Measurements from ENCODE around the gene CAMKK1.

Gene CAMKK1

GRCh38 chr17:3895354-3895753 is 2.5 kb upstream of the CAMKK1 start:
- no peak for DNase-seq

DNA sequence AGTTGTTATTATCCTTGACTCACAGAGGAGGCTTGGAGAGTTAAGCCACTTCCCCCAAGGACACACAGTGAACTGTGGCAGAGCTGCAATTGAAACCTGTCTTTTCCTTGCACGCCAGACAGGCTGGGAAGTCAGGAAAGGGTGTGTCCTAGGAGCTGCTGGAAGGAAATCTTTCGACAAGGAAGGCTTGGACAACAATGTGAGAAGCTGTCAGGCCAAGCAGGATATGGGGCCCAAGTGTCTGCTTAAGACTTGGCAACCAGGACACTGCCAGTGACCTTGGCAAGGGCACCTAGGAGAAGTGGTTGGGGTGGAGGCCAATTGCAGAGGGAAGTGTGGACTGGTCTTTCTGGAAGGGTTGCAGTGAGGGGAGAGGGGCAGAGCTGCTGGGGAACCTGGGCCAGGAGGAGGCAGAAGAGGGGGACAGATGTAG is 2.1 kb upstream of the CAMKK1 start:
- no peak for DNase-seq

DNA sequence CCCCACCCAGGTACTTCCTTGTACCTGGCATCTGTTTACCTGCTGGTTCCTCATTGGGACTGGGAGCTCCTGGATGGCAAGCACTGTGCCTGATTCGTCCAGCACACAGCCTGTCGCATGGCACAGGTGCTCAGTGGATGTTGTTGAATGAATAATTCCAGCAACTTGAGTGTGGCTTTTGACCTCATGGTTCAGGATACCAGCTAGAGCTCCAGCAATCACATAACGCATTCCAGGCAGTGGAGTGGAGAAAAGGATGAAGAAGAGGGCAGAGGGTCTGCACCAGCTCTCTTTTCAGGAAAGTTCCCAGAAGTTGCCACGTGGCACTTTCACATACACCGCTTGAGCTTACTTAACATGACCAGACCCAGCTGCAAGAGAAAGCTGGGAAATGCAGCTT is 1.3 kb upstream of the CAMKK1 start:
- no peak for DNase-seq

- no peak for DNase-seq
Observed at GRCh38 chr17:3893720-3894116, 865 bp upstream of the CAMKK1 start.

DNA sequence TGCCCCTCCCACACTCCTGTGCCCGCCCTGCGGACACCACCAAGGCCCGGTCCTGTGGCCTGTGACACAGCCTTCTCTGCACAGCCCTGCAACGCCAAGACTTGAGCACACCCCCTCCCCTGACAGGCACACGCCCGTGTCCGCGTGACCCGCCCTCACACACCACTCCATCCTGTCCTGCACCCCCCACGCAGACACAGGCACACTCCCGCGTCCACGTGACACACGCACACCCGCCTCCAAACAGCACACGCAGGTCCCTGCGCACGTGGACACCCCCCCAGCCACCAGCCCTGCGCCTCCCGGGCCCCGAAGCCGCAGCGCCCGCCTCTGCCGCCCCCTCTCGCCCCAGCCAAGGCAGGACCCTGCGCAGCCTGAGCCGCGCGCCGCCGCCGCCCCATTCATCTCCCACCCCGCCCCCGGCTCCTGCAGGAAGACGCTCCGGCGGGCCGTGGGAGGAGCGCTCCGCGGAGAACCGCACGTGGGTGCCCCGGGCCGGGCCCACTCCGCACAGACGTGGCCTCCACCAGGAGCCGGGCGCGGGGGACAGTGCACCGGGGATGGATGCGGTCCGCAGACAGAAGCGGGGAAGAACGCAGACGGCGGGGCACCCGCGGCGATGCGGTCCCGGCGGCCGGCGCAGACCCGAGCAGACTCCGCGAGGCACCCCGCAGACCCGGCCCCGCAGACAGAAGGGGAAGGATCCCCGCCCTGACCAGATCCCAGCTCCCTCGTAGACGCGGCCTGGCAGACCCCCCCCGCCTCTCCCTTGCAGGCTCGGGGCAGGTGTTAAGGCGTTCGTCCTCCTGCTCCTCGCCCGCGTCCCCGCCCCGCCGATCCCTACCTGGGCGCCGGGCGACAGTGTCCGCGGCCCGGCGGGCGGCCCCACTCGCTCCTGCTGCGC is 506 bp downstream of the CAMKK1 start:
- no peak for DNase-seq

- no peak for DNase-seq
Observed at GRCh38 chr17:3891626-3892094, 1.2 kb downstream of the CAMKK1 start.

GRCh38 chr17:3890878-3891219 is 2.0 kb downstream of the CAMKK1 start:
- no peak for DNase-seq

DNA sequence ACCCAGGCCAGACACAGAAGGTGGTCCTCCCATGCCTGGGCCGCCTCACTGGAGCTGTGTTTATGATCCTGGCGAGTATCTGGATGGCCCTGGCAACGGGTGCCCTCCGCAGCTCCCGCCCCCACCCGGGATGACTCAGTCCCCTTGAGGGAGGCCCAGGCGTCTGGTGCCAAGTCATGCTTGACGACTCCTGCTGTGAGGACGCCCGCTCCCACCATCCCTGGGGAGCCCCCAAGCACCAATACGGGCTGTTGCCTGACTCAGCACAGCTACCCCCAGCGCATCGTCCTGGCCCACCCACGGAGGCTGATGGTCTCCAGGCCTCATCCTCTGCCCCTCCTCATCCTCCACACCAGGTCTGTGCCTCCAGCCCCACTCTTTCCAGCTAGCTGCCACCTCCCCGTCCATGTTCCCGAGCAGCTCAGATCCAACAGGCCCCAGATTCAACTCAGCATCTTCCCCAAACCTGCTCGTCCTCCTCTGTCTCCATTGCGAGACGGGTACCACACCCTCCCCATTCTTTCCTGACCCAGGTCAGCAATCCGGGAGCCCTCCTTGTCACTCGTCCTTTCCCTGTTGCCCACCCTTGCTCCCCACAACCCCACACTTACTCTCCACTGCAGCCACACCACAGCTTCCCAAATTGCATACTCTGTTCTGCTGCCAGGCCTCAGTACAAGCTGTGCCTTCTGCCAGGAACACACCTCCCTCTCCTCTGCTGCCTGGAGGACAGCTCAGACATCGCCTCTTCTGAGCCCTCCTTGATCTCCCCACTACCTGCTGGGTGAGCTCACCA is 2.6 kb downstream of the CAMKK1 start:
- peak; percentile 53 for DNase-seq

DNA sequence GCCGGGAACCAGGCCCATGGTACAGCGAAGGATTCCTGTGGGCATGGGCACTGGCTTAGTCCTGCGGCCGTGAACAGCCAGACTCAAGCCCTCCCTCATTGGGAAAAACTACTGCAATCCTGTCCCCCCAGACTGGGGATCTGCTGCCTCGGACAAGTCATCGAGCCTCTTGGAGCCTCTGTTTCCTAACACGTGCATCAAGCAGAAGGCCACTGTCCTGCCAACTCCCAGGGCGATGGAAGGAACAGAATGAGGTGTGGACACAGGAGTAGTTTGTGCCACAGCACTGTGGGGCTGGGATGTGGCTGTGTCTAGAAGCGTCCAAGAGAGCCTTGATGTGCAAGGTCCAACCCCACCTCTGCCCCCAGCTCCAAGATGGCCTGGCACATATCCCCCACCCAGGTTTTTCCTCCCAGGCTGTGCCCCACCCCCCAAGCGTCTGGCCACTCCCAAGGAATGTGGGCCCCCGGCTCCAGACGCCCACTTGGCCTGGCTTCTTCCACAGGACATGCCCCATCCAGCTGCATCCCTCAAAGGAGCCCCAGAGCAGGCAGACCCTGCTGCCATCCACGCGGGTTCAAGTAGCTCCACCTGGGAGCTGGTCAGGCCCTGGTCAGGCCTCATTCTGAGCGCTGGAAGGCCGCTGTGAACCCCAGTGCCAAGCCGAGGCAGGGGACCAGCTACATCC is 3.4 kb downstream of the CAMKK1 start:
- no peak for DNase-seq

GRCh38 chr17:3888343-3889171 is 4.3 kb downstream of the CAMKK1 start:
- peak; percentile 84 for DNase-seq

DNA sequence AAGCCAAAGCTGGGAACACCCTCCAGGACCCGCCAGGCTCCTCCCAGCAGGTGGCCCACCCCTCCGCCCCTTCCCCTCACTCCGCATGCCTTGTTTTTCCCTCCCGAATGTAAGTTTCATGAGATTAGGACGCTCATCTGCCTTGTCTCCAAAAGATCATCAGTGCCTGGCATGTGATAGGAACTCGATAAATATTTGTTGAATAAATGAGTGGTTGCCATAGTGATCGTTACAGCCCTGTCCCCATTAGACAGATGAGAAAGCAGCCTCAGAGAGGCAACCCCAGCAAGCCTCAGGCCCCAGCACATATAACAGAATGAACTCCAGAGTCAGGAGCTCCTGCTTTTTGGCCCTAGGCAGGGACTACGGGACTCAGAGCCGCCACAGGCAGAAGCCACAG is 5.0 kb downstream of the CAMKK1 start:
- DNase-seq, result peak; percentile 53

GRCh38 chr17:3887394-3887793 is 5.5 kb downstream of the CAMKK1 start:
- DNase-seq, result no peak

- DNase-seq, result no peak
Observed at GRCh38 chr17:3886776-3887175, 6.1 kb downstream of the CAMKK1 start.

- peak; percentile 37 for DNase-seq
Observed at GRCh38 chr17:3885970-3886369, 6.9 kb downstream of the CAMKK1 start.

- DNase-seq, result peak; percentile 89
Observed at GRCh38 chr17:3885271-3885670, 7.6 kb downstream of the CAMKK1 start.

DNA sequence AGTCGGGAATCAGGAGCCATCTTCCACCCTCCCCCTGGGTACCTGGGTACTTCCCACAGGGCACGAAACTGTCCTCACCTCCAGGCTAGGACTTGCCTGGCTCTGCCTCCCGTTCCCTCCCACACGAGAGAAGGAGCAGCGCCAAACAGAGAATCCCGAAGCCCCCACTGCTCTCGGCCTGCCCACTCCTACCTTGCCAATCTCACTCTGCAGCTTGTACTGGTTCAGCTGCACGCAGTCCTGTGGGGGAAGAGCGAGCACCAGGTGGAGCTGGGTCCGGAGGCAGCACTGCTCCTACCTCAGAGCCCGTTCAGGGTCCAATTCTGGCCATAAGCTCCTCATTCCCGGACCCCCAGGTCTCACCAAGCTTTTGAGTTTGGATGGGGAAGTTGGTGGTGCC is 8.7 kb downstream of the CAMKK1 start:
- no peak for DNase-seq

- no peak for DNase-seq
Observed at GRCh38 chr17:3882276-3882675, 10.6 kb downstream of the CAMKK1 start.

DNA sequence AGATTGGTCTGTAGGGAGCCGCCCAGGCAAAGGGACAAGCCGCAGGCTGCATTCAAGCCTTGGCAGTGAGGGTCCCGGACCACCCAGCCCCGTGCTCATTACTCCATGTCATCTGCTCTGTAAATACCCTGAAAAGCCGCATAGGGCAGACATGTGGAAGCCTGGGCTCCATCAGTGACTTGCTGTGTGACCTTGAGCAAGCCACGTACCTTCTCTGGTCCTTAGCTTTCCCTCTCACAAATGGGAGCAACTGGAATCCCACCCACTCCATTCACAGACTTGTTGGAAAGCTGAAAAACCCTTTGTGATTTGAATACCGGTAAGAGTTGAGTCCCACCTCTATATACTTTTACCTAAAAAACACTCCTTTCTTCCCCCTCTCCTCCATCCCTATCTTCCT is 11.9 kb downstream of the CAMKK1 start:
- DNase-seq, result no peak

DNA sequence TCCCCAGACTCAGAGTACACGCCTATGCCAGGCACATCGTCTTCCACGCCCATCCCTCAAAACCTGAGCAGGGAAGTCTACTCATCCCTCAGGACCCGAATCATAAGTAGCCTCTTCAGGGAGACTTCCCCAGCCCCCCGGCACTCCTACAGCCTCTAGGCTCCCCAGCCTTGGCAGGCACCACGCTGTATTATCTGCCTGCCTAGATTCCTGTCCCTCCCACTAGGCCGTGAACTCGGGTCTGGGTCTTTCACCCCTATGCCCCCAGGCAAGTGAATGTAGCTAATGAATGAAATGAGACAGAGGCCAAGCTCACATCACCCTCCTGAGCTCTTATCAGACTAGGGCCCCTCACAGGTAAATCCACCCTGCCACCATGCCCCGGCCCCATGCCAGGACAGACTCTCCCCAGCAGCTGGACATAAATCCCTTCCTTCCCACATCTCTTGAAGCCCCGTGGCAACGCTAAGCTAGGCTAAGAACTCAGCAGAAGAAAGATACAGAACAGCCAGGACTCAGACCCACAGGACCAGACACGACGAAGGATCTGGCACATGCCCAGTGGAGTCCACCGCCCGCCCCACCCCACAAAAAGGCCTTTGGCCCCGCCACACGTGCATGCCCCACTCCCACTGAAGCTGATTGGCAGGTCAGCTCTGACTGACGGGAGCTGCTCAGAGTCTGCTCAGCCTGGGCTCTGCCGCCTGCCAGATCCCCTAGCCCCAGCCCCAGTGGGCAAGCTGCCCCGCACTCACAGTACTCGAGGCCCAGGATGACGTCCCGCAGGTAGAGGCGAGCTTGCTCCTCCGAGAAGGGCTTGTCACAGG is 13.0 kb downstream of the CAMKK1 start:
- no peak for DNase-seq

DNA sequence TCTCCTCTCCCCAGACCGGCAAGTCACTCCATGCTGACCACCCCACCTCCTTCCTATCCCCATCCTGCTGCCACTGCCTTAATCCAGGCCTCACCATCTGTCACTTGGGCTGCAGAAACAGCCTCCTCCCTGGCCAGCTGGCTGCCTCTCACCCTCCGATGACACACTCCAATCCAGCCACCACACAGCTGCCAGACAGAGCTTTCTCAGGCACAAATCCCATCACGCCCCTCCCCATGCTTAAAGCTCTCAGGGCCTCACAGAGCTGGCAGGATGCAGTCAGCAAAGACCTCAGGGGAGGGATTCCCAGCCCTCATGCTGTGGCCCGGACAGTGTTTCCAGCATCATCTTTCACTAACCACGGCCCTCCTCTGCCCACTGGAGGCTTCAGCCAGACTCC is 13.7 kb downstream of the CAMKK1 start:
- peak; percentile 95 for DNase-seq

GRCh38 chr17:3877220-3877619 is 15.6 kb downstream of the CAMKK1 start:
- no peak for DNase-seq

DNA sequence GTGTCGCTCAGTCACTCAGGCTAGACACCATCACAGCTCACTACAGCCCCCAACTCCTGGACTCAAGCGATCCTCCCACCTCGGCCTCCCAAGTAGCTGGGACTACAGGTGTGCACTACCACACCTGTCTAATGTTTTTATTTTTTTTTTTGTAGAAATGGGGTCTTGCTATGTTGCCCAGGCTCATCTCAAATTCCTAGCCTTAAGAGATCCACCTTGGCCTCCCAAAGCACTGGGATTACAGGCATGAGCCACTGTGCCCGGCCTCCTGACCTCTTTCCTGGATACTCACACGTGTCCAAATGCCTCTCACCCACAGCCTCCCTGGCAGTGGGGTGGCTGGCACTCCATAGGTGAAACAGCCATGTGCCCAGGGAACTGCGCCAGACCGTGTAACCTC is 17.5 kb downstream of the CAMKK1 start:
- DNase-seq, result no peak
